GM21717 (cell line): ENCODE results near the gene CTNNBIP1.

Experiments
- ATAC-seq: cut with Tn5 transposase; IDR thresholded peaks from one replicate; pipeline ENCODE4 v1.9.1; 2021; ENCODE audit warnings: mild to moderate bottlenecking, moderate library complexity; ENCODE audit not compliant: unreplicated experiment

CTNNBIP1 gene

DNA sequence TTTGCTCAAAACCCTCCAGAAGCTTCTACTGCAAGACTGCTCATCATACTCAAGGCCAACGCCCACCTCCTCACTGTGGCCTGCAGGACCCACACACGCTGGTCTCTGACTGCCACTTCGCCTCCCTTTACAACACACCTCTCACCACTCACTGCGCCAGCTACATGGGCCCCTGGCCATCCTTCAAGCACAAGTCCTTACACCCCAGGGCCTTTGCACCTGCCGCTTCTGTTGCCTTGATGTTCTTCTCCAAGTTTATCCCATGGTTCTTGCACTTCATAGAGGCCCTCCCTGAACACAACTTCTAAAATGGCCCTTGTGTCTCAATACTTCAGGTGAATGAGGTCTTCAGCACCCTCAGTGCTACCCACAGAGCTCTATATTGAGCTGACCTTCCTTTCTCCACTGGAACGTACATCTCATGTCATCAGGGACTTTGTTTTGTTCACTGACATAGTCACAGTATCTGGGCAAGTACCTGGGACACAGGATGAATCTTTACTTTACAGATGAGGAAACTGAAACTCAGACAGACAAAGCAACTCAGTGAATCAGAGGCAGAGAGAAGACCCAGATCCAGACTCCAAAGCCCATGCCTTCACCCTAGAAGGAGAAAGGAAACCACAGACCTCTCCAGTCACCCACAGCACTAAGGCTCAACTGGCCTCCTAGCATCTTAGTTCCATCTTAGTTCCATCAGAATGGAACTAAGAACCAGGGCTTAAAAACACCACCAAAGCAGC, 51.6 kb downstream of the CTNNBIP1 start:
- ATAC-seq = no peak

DNA sequence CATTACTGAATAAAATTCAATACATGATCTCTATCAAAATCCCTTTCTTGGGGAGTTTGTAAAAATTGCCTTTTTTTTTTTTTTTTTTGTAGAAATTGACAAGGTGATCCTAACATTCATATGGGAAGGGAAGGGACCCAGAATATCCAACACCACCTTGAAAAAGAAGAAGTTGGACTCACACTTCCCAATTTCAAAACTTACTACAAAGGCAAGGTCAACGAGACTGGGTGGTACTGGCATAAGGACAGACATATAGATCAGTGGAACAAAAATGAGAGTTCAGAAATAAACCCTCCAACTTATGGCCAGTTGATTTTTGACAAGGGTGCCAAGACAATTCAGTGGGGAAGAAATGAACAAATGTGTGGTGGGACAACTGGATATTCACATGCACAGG, 54.9 kb downstream of the CTNNBIP1 start:
- no peak for ATAC-seq

DNA sequence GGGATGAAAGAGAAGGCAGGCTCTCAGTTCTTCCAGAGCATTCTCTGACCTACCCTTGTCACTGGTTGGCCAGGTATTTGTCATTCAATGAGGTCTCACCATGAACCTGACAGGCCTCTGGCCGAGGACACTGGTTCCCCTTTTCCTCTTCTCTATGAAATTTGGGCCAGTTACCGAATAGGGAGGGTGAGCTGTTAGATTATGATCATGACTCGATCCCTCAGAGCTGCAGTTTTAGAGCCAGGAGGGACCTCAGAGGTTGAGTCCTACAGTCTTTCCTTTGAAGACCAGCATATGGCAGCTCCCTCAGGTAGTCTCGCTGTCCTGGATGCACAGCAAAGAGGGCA, 56.8 kb downstream of the CTNNBIP1 start:
- no peak for ATAC-seq

- ATAC-seq = no peak
These were observed 57.4 kb downstream of the CTNNBIP1 start for GRCh38 chr1:9852410-9853248.

DNA sequence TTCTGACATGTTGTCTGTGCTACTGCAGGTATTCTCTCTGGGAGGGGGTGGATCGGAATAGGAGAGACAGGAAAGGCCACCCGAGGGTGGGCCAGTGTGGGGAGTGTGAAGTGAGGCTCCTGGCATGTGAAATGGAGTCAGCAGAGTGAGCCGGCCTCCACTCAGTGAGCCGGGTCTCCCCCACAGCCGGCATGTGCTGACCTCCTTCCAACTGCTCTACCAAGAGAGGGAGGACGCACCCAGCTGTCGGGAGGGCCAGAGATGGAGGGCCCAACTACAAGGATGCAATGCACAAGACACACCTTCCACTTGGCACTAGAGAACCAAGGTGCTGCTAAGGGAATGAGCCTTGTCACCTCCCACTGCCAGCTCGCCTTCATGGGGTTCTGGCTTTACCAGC, 58.1 kb downstream of the CTNNBIP1 start:
- ATAC-seq = no peak

- no peak for ATAC-seq
These were observed 59.5 kb downstream of the CTNNBIP1 start for GRCh38 chr1:9850442-9851162.

GRCh38 chr1:9849691-9850441, 60.2 kb downstream of the CTNNBIP1 start:
- ATAC-seq = no peak

DNA sequence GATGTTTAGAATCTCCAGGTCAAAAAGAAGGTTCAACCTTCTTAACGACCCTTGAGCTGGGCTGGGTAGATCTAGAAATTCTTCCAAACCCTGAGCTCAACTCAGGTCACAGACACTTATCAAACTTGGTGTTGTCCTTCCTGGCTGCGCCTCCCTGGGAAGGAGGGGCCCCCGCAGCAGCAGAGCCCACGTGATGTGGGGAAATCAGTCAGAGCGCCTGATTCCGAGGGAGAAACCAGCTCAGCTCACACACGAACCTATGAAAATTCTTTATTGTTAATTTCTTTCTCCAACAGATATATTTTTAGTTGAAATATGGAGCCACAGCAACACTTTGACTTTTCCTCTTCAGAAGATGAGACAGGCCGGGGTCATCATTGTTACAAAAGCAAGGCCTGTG, 62.0 kb downstream of the CTNNBIP1 start:
- no peak for ATAC-seq

GRCh38 chr1:9847269-9847668, 62.8 kb downstream of the CTNNBIP1 start:
- ATAC-seq = no peak

DNA sequence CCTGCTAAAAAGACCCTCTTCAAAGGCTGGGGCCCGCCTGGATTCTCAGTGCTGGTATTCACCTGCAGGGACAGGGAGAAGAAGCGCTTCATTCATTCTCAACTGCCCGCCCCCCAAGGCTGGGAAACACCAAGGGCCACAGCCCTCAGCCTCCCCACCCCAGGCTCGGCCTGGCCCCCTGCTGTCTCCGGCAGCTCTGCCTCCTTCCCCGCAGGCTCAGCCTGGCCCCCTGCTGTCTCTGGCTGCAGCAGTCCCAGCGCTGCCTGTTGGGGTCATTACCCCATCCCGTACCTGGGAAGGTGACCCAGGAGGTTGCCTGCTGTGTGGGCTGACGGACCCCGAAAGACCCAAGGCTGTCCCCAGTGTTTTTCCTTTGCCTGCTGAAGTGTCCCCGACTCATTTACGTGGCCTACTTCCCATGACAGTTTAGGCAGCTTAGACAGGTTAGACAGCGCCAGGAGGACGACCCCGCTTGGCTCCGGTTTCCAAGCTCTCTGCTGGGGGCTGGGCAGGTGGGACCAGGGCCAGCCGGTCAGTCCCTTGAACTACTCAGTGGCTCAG, 63.4 kb downstream of the CTNNBIP1 start:
- no peak for ATAC-seq

- ATAC-seq = no peak
These were observed 64.2 kb downstream of the CTNNBIP1 start for GRCh38 chr1:9845914-9846313.

GRCh38 chr1:9844756-9845155, 65.3 kb downstream of the CTNNBIP1 start:
- no peak for ATAC-seq

DNA sequence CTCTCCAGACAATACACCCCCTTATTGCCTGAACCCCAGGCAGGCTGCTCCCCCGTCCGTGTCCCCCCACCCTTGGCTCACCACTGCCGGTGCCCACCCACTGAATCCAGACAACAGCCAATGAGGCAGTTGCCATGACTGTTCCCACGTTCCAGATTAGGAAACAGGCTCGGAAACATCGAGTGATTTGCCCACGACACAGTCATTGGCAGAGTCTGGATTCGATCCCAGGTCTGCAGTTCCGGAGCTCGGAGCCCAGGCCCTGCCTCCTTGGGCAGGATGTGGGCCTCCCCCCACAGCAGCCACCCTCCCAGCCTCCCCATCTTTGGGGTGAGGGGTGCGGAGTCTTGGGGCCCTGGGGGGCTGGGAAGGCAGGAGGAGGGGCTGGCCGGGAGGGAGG, 66.0 kb downstream of the CTNNBIP1 start:
- no peak for ATAC-seq

DNA sequence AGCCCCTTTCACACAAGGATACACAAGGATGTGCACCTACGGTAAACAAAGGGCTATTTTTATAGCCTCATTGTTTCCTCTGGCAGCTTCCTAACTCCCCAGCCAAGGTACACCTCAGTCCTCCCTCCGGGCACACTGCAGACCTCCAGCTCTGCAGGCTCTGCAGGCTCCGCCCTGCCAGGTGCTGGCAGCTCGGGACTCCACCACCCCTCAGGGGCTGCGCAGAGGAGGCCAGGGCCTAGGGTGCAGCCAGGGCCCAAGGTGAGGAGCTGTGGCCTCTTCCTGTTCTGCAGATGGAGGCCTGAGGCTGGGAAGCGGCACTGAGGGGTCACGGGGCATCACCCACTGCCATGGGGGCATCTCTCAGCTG, 66.5 kb downstream of the CTNNBIP1 start:
- ATAC-seq = no peak

DNA sequence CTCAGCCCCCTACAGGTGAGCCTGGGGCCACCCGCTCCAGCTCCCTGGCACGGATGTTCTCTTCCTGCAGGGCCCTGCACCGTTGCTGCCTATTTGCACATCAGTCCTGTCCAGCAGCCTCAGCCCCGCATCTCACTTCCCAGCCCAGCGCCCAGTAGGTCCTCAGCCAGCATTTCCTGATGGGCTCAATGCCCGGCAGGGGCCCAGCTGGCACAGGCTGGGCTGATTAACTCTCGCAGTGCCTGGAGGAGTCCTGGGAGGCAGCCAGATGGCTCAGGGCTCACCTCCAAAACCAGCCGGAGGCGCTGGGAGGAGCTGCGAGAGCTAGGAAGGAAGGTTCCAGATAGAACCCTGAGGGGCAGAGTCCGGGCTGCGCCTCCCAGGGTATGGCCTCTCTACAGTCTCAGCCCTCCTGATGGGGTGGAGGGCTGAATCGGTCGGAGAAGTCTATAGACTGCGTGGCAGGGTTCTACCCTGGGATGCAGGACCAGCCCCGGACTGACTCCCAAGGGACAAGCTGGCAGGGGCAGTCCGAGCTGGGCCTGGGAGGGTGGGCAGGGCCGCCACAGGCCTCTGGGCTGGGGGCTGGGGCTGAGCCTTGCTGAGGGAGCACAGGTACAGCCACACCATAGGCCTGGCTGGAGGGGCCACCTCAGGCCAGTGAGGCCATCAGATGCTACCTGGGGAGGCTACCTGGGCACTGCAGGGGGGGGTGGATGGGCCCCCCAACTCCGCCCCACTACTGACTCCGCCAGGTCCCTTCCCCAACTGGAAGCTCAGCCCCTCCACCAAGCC, 67.1 kb downstream of the CTNNBIP1 start:
- no peak for ATAC-seq

DNA sequence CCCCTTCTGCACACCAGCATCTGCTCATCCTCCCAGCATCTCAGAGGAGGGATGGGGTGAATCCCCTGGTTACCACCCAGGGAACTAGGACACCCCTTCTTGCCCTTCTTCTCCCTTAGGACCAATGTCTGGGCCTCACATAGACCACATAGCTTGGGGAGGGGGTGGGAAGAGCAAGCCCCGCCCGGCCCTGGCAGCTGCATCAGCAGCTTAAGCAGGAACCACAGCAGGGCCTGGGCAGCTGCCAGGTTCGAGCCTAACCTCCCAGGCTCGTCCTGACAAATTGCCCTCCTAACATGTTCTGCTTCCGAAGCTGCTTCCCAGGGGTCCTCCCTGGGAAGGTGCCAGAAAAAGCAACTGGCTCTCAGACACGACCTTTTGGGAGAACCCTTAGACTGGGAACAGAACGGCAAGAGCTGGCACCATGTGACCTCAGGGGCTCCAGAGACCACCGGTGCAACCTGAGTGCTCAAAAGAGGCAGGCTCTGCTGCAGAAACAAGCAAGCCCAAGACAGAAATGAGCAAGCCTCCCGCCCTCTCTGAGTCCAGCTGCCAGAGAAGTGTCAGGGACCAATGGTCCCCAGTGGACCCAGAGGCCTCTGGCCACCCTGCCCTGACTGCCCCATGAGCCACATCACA, 67.9 kb downstream of the CTNNBIP1 start:
- no peak for ATAC-seq

- ATAC-seq = no peak
These were observed 68.6 kb downstream of the CTNNBIP1 start for GRCh38 chr1:9841460-9841859.

GRCh38 chr1:9840176-9840575, 69.9 kb downstream of the CTNNBIP1 start:
- no peak for ATAC-seq

DNA sequence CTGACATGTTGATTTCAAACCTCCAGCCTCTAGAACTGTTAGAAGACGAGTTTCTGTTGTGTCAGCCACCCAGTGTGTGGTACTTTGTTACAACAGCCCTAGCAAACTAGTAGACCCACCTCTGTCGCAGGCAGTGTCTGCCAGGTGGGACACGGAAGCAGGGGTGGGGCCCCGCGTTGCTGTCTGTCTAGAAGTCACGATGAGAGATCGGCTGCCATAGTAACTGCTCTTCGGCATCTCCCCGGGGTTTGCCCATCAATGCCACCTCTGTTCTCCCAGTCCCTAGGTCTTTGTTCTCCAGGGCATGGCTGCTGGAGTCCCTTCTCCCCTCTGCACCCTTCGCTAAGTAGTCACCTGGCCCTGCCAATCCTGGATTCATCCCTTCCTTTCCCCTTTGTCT, 71.1 kb downstream of the CTNNBIP1 start:
- ATAC-seq = no peak

DNA sequence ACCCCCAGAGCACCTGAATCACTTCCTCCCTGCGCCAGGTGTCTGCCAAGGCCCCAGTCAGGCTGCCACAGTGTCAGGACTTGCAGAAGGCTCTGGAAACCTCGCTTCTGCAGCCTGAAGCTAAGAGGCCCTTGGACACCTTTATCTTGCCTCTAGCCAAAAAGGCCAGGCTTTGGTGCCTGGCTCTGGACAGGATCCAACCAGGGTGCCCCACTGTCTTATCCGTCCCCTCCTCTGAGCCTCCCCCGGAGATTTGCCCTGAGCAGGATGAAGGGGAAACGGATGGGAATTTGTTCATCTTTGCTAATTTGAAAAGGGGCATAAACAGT, 73.5 kb downstream of the CTNNBIP1 start:
- ATAC-seq = no peak
